Ishikawa (cell line): Measurements from ENCODE around the gene NPFFR1.

Source experiments
- CEBPB ChIP-seq: IDR thresholded peaks from 2 replicates; pipeline ENCODE4 v1.6.1; 2012
- CREB1 ChIP-seq: IDR thresholded peaks from 2 replicates; pipeline ENCODE4 v1.6.1; 2012; ENCODE audit warnings: low read depth
- EGR1 ChIP-seq: IDR thresholded peaks from 2 replicates; pipeline ENCODE4 v1.6.1; 2012
- EP300 ChIP-seq: IDR thresholded peaks from 2 replicates; pipeline ENCODE4 v1.6.1; 2012; ENCODE audit warnings: borderline replicate concordance
- FOXM1 ChIP-seq: IDR thresholded peaks from 2 replicates; pipeline ENCODE4 v1.6.1; 2012; ENCODE audit warnings: low read depth, borderline replicate concordance
- MAX ChIP-seq: IDR thresholded peaks from 2 replicates; pipeline ENCODE4 v1.6.1; 2012
- NFIC ChIP-seq: IDR thresholded peaks from 2 replicates; pipeline ENCODE4 v1.6.1; 2012
- RAD21 ChIP-seq: IDR thresholded peaks from 2 replicates; pipeline ENCODE4 v1.6.1; 2012; ENCODE audit warnings: low read depth
- REST ChIP-seq: IDR thresholded peaks from 2 replicates; pipeline ENCODE4 v1.6.1; 2012; ENCODE audit warnings: low read depth, mild to moderate bottlenecking
- TAF1 ChIP-seq: IDR thresholded peaks from 2 replicates; pipeline ENCODE4 v1.6.1; 2012; ENCODE audit warnings: low read depth, mild to moderate bottlenecking
- TCF12 ChIP-seq: IDR thresholded peaks from 2 replicates; pipeline ENCODE4 v1.6.1; 2012; ENCODE audit warnings: low read depth
- TEAD4 ChIP-seq: IDR thresholded peaks from 2 replicates; pipeline ENCODE4 v1.6.1; 2012
- USF1 ChIP-seq: IDR thresholded peaks from 2 replicates; pipeline ENCODE4 v1.6.1; 2012
- YY1 ChIP-seq: IDR thresholded peaks from 2 replicates; pipeline ENCODE4 v1.6.1; 2012; ENCODE audit warnings: low read depth
- ZBTB7A ChIP-seq: IDR thresholded peaks from 2 replicates; pipeline ENCODE4 v1.6.1; 2012; ENCODE audit warnings: low read depth

Gene NPFFR1

GRCh38 chr10:70324951-70325781 is 41.4 kb upstream of the NPFFR1 start:
- TF ChIP-seq YY1 (no peak), CREB1 (no peak), FOXM1 (no peak), NFIC (no peak), TCF12 (no peak), TEAD4 (no peak), REST (no peak), RAD21 (no peak), TAF1 (no peak), ZBTB7A (no peak), EP300 (no peak), EGR1 (no peak), USF1 (no peak), CEBPB (no peak), MAX (no peak)

- TF ChIP-seq CREB1, result no peak
- TF ChIP-seq CEBPB, result no peak
- no peak for TF ChIP-seq RAD21
- no peak for TF ChIP-seq REST
- TF ChIP-seq TAF1, result no peak
- TF ChIP-seq EP300, result no peak
- no peak for TF ChIP-seq USF1
- no peak for TF ChIP-seq NFIC
- TF ChIP-seq ZBTB7A, result no peak
- no peak for TF ChIP-seq FOXM1
- TF ChIP-seq TEAD4, result no peak
- TF ChIP-seq TCF12, result no peak
These were observed 40.6 kb upstream of the NPFFR1 start for GRCh38 chr10:70324339-70324861.

GRCh38 chr10:70323697-70324338 is 40.0 kb upstream of the NPFFR1 start:
- TF ChIP-seq EGR1, result no peak

GRCh38 chr10:70323138-70323696 is 39.4 kb upstream of the NPFFR1 start:
- no peak for TF ChIP-seq ZBTB7A
- no peak for TF ChIP-seq TEAD4
- TF ChIP-seq FOXM1, result no peak
- TF ChIP-seq CEBPB, result no peak
- no peak for TF ChIP-seq EP300
- no peak for TF ChIP-seq TCF12
- TF ChIP-seq NFIC, result no peak
- no peak for TF ChIP-seq EGR1
- no peak for TF ChIP-seq YY1
- no peak for TF ChIP-seq USF1
- no peak for TF ChIP-seq MAX
- no peak for TF ChIP-seq CREB1
- TF ChIP-seq RAD21, result no peak
- TF ChIP-seq TAF1, result no peak
- no peak for TF ChIP-seq REST
